SK-N-SH (cell line): ENCODE results near the gene RAB7A. TPM values are rescaled to one million over a fixed set of nuclear protein-coding genes. Genes with fewer than 3 reads are reported as not detected.
A peak's percentile ranks its signal among the peaks of the same experiment; 100 is the strongest.

Experiments used
- CTCF ChIA-PET: fragments of 300-600, 350-600 bp; formaldehyde crosslinking; extraction: SDS; loops from one replicate; lab custom pipeline; 2021; lab: Yijun Ruan, JAX
- POLR2A ChIA-PET: fragments of 350-600 bp; sonication (Branson Sonifier 250); formaldehyde crosslinking; extraction: SDS; loops from one replicate; lab custom pipeline; 2020; ENCODE audit warnings: antibody characterized with exemption, inconsistent platforms; lab: Yijun Ruan, JAX
- DNase-seq: peaks from one replicate; pipeline ENCODE4 v3.0.0; 2012
- H2AFZ ChIP-seq: fragments of 200-600 bp; sonication (generic); 2 replicates; pipeline ENCODE4 v1.8.1; 2016; ENCODE audit warnings: antibody characterized with exemption, mild to moderate bottlenecking, low read depth
- H3F3A ChIP-seq: fragments of 200-600 bp; sonication (generic); replicated peaks from 2 replicates; pipeline ENCODE3; 2016; ENCODE audit warnings: antibody characterized with exemption, mild to moderate bottlenecking; ENCODE audit not compliant: insufficient read depth
- H3K27ac ChIP-seq, 2 experiments: fragments of 200-500 bp in 1 of 2; fragments of 200-600 bp in 1 of 2; sonication (Bioruptor generic) in 1 of 2; sonication (generic), shearing (Covaris generic) in 1 of 2; 2 replicates each; pipeline versions ENCODE4 v1.5.1 to v1.6.1; 2014 to 2016; ENCODE audit warnings: low read depth in 2 of 2, inconsistent platforms in 1 of 2, low read length in 1 of 2, mild to moderate bottlenecking in 1 of 2, mixed read lengths in 1 of 2
- H3K27me3 ChIP-seq: fragments of 200-600 bp; sonication (generic), shearing (Covaris generic); 2 replicates; pipeline ENCODE4 v1.6.1; 2016; ENCODE audit warnings: mixed run types; ENCODE audit not compliant: insufficient read depth
- H3K36me3 ChIP-seq, 2 experiments: fragments of 200-500 bp in 1 of 2; fragments of 200-600 bp in 1 of 2; sonication (Bioruptor generic) in 1 of 2; sonication (generic) in 1 of 2; replicated peaks in 1 of 2; 2 replicates each; pipeline versions ENCODE3 to v1.5.1; 2014 to 2016; ENCODE audit warnings: low read length in 1 of 2, mild to moderate bottlenecking in 1 of 2; ENCODE audit not compliant: insufficient read depth in 2 of 2, control insufficient read depth in 1 of 2
- H3K4me1 ChIP-seq, 2 experiments: fragments of 200-500 bp in 1 of 2; fragments of 200-600 bp in 1 of 2; sonication (Bioruptor generic) in 1 of 2; sonication (generic), shearing (Covaris generic) in 1 of 2; 2 replicates each; pipeline versions ENCODE4 v1.5.1 to v1.6.1; 2014 to 2016; ENCODE audit warnings: low read depth in 1 of 2, low read length in 1 of 2, mixed run types in 1 of 2; ENCODE audit not compliant: insufficient read depth in 2 of 2, control insufficient read depth in 1 of 2
- H3K4me2 ChIP-seq: fragments of 200-600 bp; sonication (generic), shearing (Covaris generic); 2 replicates; pipeline ENCODE4 v1.6.1; 2017; ENCODE audit warnings: mixed run types
- H3K4me3 ChIP-seq, 2 experiments: fragments of 200-500 bp in 1 of 2; fragments of 200-600 bp in 1 of 2; sonication (Bioruptor generic) in 1 of 2; sonication (generic), shearing (Covaris generic) in 1 of 2; 2 replicates each; pipeline versions ENCODE4 v1.5.1 to v1.8.1; 2014 to 2016; ENCODE audit warnings: low read depth in 2 of 2, inconsistent platforms in 1 of 2, low read length in 1 of 2, mild to moderate bottlenecking in 1 of 2, mixed read lengths in 1 of 2, moderate library complexity in 1 of 2
- H3K79me2 ChIP-seq: fragments of 200-600 bp; sonication (generic); 2 replicates; pipeline ENCODE4 v1.8.1; 2017; ENCODE audit warnings: mild to moderate bottlenecking; ENCODE audit not compliant: insufficient read depth
- H3K9ac ChIP-seq: fragments of 200-600 bp; sonication (generic); 2 replicates; pipeline ENCODE4 v1.6.1; 2017; ENCODE audit warnings: mixed run types
- H3K9me2 ChIP-seq: fragments of 200-600 bp; sonication (generic); 2 replicates; pipeline ENCODE4 v1.6.1; 2017; ENCODE audit warnings: mixed run types
- H3K9me3 ChIP-seq: fragments of 200-600 bp; sonication (generic); 2 replicates; pipeline ENCODE4 v1.6.1; 2017; ENCODE audit warnings: mixed run types, mild to moderate bottlenecking, moderate library complexity
- H4K20me1 ChIP-seq: fragments of 200-600 bp; sonication (generic); 2 replicates; pipeline ENCODE4 v1.6.1; 2017; ENCODE audit warnings: mild to moderate bottlenecking, mixed run types; ENCODE audit not compliant: insufficient read depth
- CTCF ChIP-seq: fragments of 200-600 bp; sonication (generic); IDR thresholded peaks from 2 replicates; pipeline ENCODE4 v1.6.1; 2017; ENCODE audit warnings: antibody characterized with exemption, mild to moderate bottlenecking, moderate library complexity
- EP300 ChIP-seq, 2 experiments: IDR thresholded peaks; 2 replicates each; pipeline versions ENCODE4 v1.4.0 to v1.6.1; 2012; ENCODE audit warnings: borderline replicate concordance in 1 of 2, low read depth in 1 of 2, low read length in 1 of 2
- RAD21 ChIP-seq: IDR thresholded peaks from 2 replicates; pipeline ENCODE4 v1.6.1; 2012; ENCODE audit warnings: mild to moderate bottlenecking, low read length
- SIN3A ChIP-seq: IDR thresholded peaks from 2 replicates; pipeline ENCODE4 v1.6.1; 2012; ENCODE audit warnings: low read depth, mild to moderate bottlenecking, low read length, moderate library complexity, borderline replicate concordance
- SMC3 ChIP-seq: IDR thresholded peaks from 2 replicates; pipeline ENCODE4 v1.6.1; 2012; ENCODE audit warnings: low read depth, low read length, improper control_type of control experiment
- TAF1 ChIP-seq: IDR thresholded peaks from 2 replicates; pipeline ENCODE4 v1.6.1; 2012; ENCODE audit warnings: low read depth, mild to moderate bottlenecking, low read length, moderate library complexity, borderline replicate concordance
- TEAD4 ChIP-seq: IDR thresholded peaks from 2 replicates; pipeline ENCODE4 v1.4.0; 2012; ENCODE audit warnings: mild to moderate bottlenecking, borderline replicate concordance; ENCODE audit not compliant: insufficient read depth
- WGBS: methylation state at CpG from one replicate; pipeline ENCODE4 v1.1.6; 2017; ENCODE audit warnings: low lambda C conversion rate; 5-methylcytosine and 5-hydroxymethylcytosine counted together
- polyA plus RNA-seq, 3 experiments: library from polyadenylated mRNA; depleted of rRNA; stranded (reverse); fragments of >200 nt; gene quantifications; 2 replicates each; pipeline ENCODE4 v1.2.3, GENCODE V29; 2012

RAB7A gene
- polyA plus RNA-seq, 1 of the 3 experiments (the other 2 are of a cell fraction), result 271 TPM

GRCh38 chr3:128794770-128795649 lies 69.0 kb downstream of the RAB7A start:
- peak; percentile 81 for DNase-seq
- TF ChIP-seq TAF1 (no peak), SMC3 (peak; percentile 74), CTCF (peak; percentile 82), RAD21 (peak; percentile 78)
- WGBS, result 53% methylated on average over 7 of the region's 8 CpGs
- Histone ChIP-seq H3K27me3 (no peaks in the 10 kb centered on the region), H3K79me2 (peaks cover 76% of the 10 kb centered on the region), H3K9me3 (no peaks in the 10 kb centered on the region), H3F3A (peaks cover 27% of the 10 kb centered on the region), H3K4me1 (peaks cover 5 to 13% of the 10 kb centered on the region in 2 experiments; a peak in 2 of 4 replicates), H2AFZ (no peak overlapping the region), H3K4me2 (peak overlapping the region; percentile 59; the same call in 1 of the 2 replicates), H3K9me2 (no peaks in the 10 kb centered on the region), H3K36me3 (peaks cover 29 to 32% of the 10 kb centered on the region in 2 experiments), H3K9ac (no peak overlapping the region), H4K20me1 (peaks cover 51% of the 10 kb centered on the region), H3K27ac (peak overlapping the region; percentile 20 to 69; a peak in 3 of 4 replicates), H3K4me3 (no peak overlapping the region; a peak in 1 of 4 replicates)
- ChIA-PET CTCF (interaction anchor here (0.6 to 10.0 kb wide), 40 partner anchors 9 to 494 kb away, joined by 3 to 112 read pairs (median 4); partner anchors contain the start of gene RAB43), POLR2A (interaction anchor here (1.0 to 3.7 kb wide), 2 partner anchors 114 to 177 kb away, joined by 3 to 18 read pairs; no protein-coding TSS in a partner anchor)

GRCh38 chr3:128799653-128800052 lies 73.7 kb downstream of the RAB7A start:
- POLR2A ChIA-PET, result no interaction called here
- Histone ChIP-seq H3K36me3 (peaks cover 38 to 58% of the 10 kb centered on the region in 2 experiments), H3K27me3 (no peaks in the 10 kb centered on the region), H3F3A (peaks cover 8% of the 10 kb centered on the region), H3K4me2 (no peak overlapping the region), H3K4me1 (peaks cover 0 to 6% of the 10 kb centered on the region in 2 experiments; a peak in 1 of 4 replicates), H2AFZ (no peak overlapping the region), H3K9me2 (no peaks in the 10 kb centered on the region), H3K4me3 (no peak overlapping the region), H3K27ac (no peak overlapping the region; a peak in 1 of 4 replicates), H3K9ac (no peak overlapping the region), H3K9me3 (no peaks in the 10 kb centered on the region), H3K79me2 (peaks cover 65% of the 10 kb centered on the region), H4K20me1 (peaks cover 8% of the 10 kb centered on the region)
- CTCF ChIA-PET, result interaction anchor here (0.8 to 10.0 kb wide), 7 partner anchors 10 to 182 kb away, joined by 3 to 112 read pairs (median 5); no protein-coding TSS in a partner anchor
- DNase-seq, result no peak
- WGBS, result 95% methylated on average over 1 of the region's 1 CpG
- TF ChIP-seq TEAD4 (no peak), SIN3A (no peak), EP300 (IDR thresholded peaks at IDR 0.05; ENCODE audit: borderline replicate concordance in 1 of 2, low read depth in 1 of 2, low read length in 1 of 2) (no peak), CTCF (no peak), TAF1 (no peak)
